GM12872 (cell line): ENCODE measurements around the gene ZNF524.

Experiments
- TF ChIP-seq, protein P1 (sequence below): IDR thresholded peaks from 3 replicates; pipeline ENCODE4 v1.5.1; 2011; ENCODE audit warnings: low read depth, mild to moderate bottlenecking, low read length, moderate library complexity; ENCODE audit not compliant: insufficient read depth

ZNF524 gene

DNA sequence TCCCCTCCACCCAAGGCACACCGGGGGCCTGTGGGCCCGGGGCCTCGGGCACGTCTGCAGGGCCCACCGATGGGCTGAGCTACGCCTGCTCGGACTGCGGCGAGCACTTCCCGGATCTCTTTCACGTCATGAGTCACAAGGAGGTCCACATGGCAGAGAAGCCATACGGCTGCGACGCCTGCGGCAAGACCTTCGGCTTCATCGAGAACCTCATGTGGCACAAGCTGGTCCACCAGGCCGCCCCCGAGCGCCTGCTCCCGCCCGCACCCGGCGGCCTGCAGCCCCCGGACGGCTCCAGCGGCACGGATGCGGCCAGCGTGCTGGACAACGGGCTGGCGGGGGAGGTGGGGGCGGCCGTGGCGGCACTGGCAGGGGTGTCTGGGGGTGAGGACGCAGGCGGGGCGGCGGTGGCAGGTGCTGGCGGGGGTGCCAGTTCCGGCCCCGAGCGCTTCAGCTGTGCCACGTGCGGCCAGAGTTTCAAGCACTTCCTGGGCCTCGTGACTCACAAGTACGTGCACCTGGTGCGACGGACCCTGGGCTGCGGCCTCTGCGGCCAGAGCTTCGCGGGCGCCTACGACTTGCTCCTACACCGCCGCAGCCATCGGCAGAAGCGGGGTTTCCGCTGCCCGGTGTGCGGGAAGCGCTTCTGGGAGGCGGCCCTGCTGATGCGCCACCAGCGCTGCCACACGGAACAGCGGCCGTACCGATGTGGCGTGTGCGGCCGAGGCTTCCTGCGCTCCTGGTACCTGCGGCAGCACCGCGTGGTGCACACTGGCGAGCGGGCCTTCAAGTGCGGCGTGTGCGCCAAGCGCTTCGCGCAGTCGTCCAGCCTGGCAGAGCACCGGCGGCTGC lies 15.7 kb downstream of the ZNF524 start:
- TF ChIP-seq, protein P1, sequence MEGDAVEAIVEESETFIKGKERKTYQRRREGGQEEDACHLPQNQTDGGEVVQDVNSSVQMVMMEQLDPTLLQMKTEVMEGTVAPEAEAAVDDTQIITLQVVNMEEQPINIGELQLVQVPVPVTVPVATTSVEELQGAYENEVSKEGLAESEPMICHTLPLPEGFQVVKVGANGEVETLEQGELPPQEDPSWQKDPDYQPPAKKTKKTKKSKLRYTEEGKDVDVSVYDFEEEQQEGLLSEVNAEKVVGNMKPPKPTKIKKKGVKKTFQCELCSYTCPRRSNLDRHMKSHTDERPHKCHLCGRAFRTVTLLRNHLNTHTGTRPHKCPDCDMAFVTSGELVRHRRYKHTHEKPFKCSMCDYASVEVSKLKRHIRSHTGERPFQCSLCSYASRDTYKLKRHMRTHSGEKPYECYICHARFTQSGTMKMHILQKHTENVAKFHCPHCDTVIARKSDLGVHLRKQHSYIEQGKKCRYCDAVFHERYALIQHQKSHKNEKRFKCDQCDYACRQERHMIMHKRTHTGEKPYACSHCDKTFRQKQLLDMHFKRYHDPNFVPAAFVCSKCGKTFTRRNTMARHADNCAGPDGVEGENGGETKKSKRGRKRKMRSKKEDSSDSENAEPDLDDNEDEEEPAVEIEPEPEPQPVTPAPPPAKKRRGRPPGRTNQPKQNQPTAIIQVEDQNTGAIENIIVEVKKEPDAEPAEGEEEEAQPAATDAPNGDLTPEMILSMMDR: no peak

DNA sequence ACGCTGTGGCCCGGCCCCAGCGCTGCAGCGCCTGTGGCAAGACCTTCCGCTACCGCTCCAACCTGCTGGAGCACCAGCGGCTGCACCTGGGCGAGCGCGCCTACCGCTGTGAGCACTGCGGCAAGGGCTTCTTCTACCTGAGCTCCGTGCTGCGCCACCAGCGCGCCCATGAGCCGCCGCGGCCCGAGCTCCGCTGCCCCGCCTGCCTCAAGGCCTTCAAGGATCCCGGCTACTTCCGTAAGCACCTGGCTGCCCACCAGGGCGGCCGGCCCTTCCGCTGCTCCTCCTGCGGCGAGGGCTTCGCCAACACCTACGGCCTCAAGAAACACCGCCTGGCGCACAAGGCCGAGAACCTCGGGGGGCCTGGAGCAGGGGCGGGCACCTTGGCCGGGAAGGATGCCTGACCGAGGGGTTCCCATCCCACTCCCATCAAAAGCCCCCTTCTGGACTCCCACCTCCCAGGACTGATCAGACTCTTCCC lies 16.3 kb downstream of the ZNF524 start:
- TF ChIP-seq, protein P1: no peak

DNA sequence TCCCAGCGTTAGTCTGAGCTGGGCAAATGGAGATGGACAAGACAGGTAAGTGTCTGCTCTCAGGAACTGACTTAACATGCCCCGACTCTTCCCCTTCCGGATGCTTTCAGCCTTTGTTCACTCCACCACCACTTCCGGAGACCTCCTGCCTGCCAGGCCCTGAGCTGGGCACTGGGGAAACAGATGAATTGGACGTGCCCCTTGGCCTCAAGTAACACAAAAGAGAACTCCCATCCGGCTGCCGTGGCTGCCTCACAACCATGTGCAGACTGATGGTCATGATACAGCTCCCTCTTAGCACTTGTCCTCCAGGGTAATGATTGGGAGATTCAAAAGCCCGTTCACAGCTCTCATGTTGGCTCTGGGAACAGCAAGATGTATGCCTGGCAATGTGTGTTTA lies 17.3 kb downstream of the ZNF524 start:
- TF ChIP-seq, protein P1: no peak

DNA sequence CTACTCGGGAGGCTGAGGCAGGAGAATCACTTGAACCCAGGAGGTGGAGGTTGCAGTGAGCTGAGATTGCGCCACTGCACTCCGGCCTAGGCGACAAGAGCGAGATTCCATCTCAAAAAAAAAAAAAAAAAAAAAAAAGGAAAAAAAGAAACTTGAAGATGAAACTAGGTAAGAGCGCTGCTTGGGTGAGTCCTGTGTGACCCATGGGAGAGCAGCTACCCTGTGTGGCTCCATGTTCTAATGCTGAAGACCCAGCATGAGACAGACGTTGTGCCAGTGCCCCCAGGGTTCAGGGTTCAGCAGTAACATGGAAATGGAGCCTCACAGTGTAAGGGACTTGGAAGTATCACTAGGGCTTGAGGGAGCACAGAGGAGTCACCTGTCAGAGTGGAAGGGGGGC lies 18.3 kb downstream of the ZNF524 start:
- TF ChIP-seq, protein P1: no peak

DNA sequence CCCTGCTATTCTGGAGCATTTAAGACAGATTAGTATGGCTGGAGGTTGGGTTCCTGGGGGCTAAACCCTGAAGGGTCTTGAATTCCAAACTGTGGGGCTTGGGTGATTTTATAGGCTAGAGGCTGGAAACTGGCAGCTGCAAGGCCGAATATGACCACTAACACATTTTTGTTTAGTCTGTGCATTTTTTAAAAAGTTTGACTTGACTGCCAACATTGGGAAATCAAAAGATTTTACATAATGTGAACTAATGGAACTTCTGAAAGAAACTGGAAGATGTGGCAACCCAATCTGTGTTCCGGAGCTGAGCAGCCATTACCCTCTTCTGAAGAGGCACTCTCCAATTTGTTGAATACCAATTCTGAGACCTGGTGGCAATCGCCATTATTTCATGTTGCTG lies 19.2 kb downstream of the ZNF524 start:
- TF ChIP-seq, protein P1: no peak

DNA sequence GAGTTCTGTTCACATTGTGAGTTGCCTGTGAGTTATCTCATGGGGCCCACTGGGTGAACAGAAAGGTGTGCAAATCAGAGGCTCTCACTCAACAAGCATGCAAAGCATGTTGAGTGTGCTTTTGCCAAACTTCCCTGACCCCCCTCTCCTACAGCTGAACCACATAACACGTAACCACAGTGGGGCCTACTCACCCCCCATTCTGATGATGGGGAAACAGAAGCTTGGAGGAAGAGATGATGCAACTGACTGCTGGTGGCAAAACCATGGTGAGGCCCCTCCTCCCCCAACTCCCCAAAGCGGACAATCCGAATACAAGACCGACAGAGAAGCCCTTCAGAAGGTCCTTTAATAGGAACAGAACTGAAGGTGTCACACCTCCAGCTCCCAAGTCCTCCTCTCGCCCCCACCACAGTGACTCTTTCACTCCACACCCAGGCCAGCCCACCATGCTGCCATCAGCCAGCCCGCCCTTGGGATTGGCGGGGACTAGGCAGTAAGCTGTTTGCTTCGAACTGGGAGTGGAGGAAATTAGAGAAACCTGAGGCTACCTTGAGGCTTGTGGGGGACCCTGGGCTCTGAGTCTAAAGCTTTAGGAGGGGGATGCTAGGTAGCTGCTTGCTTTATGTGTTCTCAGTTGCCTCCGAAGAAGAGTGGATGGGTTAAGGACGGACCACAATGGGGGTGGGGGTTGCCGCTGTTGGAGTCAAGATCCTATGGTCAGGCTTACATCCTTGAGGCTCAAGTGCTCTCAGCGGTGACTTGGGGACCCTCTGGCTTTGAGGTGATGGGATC lies 20.5 kb downstream of the ZNF524 start:
- TF ChIP-seq, protein P1: no peak

DNA sequence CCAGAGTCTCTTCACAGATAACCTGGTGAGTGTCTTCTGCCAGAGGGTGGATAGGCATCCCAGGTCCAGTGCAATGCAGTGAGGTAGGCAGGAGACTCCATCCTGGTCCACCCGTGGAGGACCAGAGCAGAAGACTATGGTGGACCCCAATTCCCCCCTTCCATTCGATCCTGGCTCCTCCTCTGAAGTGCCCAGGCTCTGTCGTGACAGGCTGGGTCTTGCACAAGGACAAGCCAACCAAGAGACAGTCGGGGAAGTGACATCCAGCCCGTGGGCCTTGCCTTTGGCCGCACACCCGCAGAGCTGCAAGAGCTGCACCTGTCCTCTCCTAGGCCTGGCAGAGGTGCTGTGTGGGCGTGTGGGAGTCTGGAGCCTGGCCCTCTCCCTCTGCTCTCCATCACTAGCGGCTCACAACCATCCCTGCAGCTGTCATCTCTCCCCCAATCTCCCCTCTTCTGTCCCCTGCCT lies 21.2 kb downstream of the ZNF524 start:
- TF ChIP-seq, protein P1: no peak
